Prostate gland (tissue), 2 donors: Measurements from ENCODE around the gene MPDU1.

ENCODE experiments used
- POLR2A ChIP-seq: fragments of 450-650 bp; IDR thresholded peaks from one replicate; pipeline ENCODE4 v1.6.1; 2016; ENCODE audit warnings: antibody characterized with exemption, mild to moderate bottlenecking
- TF ChIP-seq, protein P1 (sequence below), 4 experiments: fragments of 200-600 bp in 2 of 4; fragments of 450-650 bp in 2 of 4; sonication (generic) in 2 of 4; IDR thresholded peaks; 1 replicate in 3 of 4; 2 replicates in 1 of 4; pipeline ENCODE4 v1.5.1; 2016 to 2019; ENCODE audit warnings: antibody characterized with exemption in 4 of 4, mild to moderate bottlenecking in 2 of 4, moderate library complexity in 2 of 4

- TF ChIP-seq, protein P1, sequence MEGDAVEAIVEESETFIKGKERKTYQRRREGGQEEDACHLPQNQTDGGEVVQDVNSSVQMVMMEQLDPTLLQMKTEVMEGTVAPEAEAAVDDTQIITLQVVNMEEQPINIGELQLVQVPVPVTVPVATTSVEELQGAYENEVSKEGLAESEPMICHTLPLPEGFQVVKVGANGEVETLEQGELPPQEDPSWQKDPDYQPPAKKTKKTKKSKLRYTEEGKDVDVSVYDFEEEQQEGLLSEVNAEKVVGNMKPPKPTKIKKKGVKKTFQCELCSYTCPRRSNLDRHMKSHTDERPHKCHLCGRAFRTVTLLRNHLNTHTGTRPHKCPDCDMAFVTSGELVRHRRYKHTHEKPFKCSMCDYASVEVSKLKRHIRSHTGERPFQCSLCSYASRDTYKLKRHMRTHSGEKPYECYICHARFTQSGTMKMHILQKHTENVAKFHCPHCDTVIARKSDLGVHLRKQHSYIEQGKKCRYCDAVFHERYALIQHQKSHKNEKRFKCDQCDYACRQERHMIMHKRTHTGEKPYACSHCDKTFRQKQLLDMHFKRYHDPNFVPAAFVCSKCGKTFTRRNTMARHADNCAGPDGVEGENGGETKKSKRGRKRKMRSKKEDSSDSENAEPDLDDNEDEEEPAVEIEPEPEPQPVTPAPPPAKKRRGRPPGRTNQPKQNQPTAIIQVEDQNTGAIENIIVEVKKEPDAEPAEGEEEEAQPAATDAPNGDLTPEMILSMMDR (IDR thresholded peaks at IDR 0.05), result no peak
- no peak for TF ChIP-seq POLR2A
These were observed 24.9 kb upstream of the MPDU1 start, which contains the start of gene TNFSF13 for GRCh38 chr17:7558544-7559319.
